DMS153 treated with DMSO at 0.1 percent for 48 hours (cell line): ENCODE measurements around the gene ZNF263.

Experiments
- DNase-seq: peaks from one replicate; lab custom pipeline; 2025; ENCODE audit not compliant: unreplicated experiment; lab: John Stamatoyannopoulos, UW

Gene ZNF263

DNA sequence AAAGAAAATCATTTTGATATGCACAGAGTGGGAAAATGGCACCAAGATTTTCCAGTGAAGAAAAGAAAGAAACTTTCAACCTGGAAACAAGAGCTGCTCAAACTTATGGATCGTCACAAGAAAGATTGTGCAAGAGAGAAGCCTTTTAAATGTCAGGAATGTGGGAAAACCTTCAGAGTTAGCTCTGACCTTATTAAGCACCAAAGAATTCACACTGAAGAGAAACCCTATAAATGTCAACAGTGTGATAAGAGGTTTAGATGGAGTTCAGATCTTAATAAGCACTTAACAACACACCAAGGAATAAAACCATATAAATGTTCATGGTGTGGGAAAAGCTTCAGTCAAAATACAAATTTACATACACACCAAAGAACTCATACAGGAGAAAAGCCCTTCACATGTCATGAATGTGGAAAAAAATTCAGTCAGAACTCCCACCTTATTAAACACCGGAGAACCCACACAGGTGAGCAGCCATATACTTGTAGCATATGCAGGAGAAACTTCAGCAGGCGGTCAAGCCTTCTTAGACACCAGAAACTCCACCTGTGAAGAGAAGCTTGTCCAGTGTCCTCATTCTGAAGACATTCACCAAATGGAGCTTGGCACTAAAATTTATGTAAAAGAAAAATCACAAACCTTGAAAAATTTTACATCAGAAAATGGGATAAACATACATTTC lies 34.2 kb downstream of the ZNF263 start:
- no peak for DNase-seq

GRCh38 chr16:3321816-3322215 lies 38.5 kb downstream of the ZNF263 start:
- DNase-seq, result no peak

DNA sequence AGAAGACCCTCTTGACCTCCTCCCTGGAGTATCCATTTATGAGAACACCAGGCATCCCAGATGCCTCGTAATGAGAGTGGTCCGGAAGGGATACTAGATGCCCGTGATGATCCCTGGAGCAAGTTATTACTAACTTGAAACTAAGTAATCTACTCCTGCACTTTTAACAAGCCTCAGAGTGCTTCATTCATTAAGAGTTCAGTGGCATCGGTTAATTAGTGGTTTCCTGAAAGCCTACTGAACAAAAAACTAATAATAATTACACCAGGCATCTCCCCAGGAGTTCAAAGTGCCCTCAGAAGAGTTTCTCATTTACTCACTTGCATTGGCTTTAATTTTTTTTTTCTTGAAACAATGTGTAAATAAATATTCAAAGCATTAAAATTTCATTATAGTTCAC lies 44.2 kb downstream of the ZNF263 start:
- DNase-seq, result no peak

DNA sequence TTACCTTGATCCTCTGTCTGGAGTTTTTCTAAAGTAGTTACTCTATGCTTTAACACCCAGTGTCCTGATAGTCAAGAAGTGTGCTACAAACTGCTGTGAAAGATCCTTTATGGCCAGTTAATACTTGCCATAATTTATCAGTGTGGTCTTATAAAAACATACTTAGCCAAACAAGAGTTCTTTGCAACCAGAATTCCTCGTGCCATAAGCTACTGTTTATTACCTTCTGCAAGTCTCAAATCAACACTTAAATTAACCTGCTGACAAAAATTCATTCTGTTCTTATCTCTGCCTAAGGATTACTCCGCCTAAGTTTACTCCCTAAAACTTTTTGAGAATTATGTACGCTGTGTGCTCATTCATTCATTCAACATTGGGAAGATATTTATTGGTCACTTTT lies 44.8 kb downstream of the ZNF263 start:
- no peak for DNase-seq

- DNase-seq, result no peak
These were observed 45.4 kb downstream of the ZNF263 start for GRCh38 chr16:3328643-3329042.
